Epithelial cell of esophagus (primary cell): ENCODE results near the gene ALKBH2.

ENCODE experiments used
- DNase-seq: peaks from one replicate; pipeline ENCODE4 v3.0.0; 2010; ENCODE audit warnings: low read depth
- H3K4me3 ChIP-seq: 2 replicates; pipeline ENCODE4 v1.5.1; 2011; ENCODE audit warnings: mild to moderate bottlenecking, low read length, control low read depth
- TF ChIP-seq, protein P1 (sequence below): IDR thresholded peaks from 2 replicates; pipeline ENCODE4 v1.5.1; 2011; ENCODE audit warnings: low read depth, mild to moderate bottlenecking, low read length, control low read depth, inconsistent platforms; ENCODE audit not compliant: insufficient read depth; ENCODE audit errors: missing control alignments

Gene ALKBH2

GRCh38 chr12:109131154-109132050 lies 38.1 kb upstream of the ALKBH2 start:
- H3K4me3 ChIP-seq: no peak overlapping the region
- TF ChIP-seq, protein P1, sequence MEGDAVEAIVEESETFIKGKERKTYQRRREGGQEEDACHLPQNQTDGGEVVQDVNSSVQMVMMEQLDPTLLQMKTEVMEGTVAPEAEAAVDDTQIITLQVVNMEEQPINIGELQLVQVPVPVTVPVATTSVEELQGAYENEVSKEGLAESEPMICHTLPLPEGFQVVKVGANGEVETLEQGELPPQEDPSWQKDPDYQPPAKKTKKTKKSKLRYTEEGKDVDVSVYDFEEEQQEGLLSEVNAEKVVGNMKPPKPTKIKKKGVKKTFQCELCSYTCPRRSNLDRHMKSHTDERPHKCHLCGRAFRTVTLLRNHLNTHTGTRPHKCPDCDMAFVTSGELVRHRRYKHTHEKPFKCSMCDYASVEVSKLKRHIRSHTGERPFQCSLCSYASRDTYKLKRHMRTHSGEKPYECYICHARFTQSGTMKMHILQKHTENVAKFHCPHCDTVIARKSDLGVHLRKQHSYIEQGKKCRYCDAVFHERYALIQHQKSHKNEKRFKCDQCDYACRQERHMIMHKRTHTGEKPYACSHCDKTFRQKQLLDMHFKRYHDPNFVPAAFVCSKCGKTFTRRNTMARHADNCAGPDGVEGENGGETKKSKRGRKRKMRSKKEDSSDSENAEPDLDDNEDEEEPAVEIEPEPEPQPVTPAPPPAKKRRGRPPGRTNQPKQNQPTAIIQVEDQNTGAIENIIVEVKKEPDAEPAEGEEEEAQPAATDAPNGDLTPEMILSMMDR: no peak
- no peak for DNase-seq

DNA sequence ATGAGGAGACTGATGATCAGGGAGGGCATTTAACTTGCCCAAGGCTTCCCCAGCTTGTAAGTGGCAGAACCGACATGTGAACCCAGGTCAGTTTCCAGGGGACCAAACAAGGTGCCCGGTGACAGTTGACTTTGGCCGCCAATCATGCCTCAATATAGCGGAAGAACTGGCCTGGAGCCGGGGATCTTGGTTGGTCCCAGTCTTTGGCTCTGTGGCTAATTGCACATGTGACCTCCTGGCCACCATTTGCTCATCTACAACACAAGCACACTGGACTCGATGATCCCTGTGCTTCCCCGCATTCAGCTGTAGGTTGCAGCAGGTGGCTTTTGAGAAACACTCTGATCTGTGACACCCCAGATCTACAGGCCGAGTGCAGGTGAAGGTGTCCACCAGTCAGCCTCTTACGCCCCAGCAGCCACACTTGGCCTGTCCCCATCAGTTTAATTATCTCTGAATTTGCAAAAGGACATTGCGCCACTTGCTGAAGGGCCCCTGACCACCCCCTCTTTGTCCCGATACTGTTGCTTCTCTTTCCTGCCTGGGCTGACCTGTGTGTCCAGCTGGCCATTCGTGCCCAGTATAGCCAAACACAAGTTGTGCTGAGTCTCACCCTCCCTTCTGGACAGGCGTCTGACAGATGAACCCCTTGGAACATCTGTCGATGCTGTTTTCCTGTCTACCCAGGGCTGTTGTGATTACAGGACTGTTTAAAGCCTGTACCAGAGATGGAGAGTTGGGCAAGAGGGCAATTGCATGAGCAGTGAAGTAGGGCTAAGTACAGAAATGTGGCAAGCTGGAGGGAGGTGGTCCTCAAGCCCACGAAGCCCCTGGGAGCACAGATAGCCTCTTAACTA lies 37.3 kb upstream of the ALKBH2 start:
- DNase-seq: no peak
- TF ChIP-seq, protein P1: no peak
- H3K4me3 ChIP-seq: no peak overlapping the region

DNA sequence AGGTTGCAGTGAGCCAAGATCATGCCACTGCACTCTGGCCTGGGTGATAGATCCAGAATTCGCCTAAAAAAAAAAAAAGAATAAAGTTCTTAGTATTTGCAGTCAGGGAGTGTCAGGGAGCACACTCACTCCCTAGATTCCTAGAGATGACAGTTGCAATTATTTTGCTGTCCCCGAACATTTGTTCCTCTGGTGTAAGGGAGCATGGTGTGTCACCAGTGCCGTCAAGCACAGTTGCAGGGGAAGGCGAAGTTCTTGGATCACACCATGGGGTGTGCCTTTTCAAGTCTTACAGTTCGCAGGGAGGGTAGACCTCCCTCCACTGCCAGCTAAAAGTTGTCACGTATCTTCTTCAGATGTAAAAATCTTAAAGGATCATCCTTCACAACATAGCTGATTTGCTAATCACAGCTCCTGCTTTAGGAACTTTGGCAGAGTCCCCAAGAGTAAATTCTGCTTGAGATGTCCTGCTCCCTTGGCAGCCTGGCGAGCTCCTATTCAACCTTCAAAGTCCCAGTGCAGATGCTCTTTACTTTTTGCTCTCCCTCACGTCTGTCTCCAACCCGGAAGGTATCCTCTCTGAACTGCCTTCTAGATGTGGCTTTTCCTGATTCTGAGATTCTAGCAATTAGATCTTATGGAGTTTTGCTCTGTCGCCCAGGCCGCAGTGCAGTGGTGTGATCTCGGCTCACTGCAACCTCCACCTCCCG lies 34.4 kb upstream of the ALKBH2 start:
- no peak for DNase-seq
- TF ChIP-seq, protein P1: no peak
- no peak overlapping the region for H3K4me3 ChIP-seq

GRCh38 chr12:109126784-109127183 lies 33.5 kb upstream of the ALKBH2 start:
- TF ChIP-seq, protein P1: no peak
- H3K4me3 ChIP-seq: no peak overlapping the region
- DNase-seq: no peak

- no peak for DNase-seq
- TF ChIP-seq, protein P1: no peak
- no peak overlapping the region for H3K4me3 ChIP-seq
These were observed 32.5 kb upstream of the ALKBH2 start for GRCh38 chr12:109125791-109126190.

DNA sequence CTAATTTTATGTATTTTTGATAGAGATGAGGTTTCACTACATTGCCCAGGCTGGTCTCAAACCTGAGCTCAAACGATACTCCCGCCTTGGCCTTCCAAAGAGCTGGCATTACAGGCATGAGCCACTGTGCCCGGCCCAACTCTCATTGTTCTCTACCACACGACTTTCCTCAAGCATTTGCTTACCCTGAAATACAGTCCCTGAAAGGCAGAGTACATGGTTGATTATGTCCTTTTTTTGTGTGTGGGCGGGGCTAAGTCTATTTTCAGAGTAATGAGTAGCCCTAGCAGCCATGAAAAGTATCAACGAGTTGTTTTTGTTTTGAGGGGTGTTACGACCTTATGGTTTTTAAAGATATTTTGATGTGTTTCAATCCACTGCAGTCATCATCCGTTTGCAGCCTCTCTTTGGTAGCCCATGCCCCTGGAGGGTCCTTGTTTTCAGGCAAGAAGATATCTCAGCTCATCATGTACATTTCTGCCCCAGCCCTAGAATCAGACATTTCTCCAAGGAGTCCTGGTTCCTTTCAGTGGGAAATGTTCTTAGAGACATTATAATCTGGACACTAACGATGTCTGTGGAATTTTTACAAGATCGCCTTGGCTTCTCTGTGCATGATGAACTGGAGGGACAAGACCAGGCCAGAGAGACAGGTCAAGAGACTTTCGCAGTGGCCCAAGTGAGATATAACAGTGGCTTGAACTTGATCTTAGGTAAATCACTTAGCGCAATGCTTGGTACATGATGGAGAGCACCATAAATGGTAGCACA lies 31.8 kb upstream of the ALKBH2 start:
- TF ChIP-seq, protein P1: no peak
- DNase-seq: no peak
- H3K4me3 ChIP-seq: no peak overlapping the region
